DND-41 (cell line): ENCODE data around the gene OR10T2.

ENCODE experiments used
- ATAC-seq: fragments of 200-7000 bp; cut with Tn5 transposase; 3 replicates; pipeline ENCODE4 v1.9.1; 2021; ENCODE audit warnings: low read depth; ENCODE audit not compliant: insufficient read depth
- DNase-seq: peaks from one replicate; pipeline ENCODE4 v3.0.0-alpha.2; 2020
- H2AFZ ChIP-seq: 2 replicates; pipeline ENCODE4 v1.6.0; 2012; ENCODE audit warnings: low read depth, low read length
- H3K27ac ChIP-seq: 2 replicates; pipeline ENCODE4 v1.5.1; 2012; ENCODE audit warnings: low read length, inconsistent platforms
- H3K27me3 ChIP-seq: fragments of 200-600 bp; sonication (generic); 2 replicates; pipeline ENCODE4 v1.6.0; 2012; ENCODE audit warnings: low read length, mild to moderate bottlenecking, inconsistent platforms; ENCODE audit not compliant: insufficient read depth, poor library complexity
- H3K36me3 ChIP-seq: 2 replicates; pipeline ENCODE4 v1.5.1; 2012; ENCODE audit warnings: low read length, inconsistent platforms; ENCODE audit not compliant: insufficient read depth
- H3K4me1 ChIP-seq: 2 replicates; pipeline ENCODE4 v1.5.1; 2012; ENCODE audit warnings: mild to moderate bottlenecking, low read length; ENCODE audit not compliant: insufficient read depth
- H3K4me2 ChIP-seq: 2 replicates; pipeline ENCODE4 v1.6.0; 2012; ENCODE audit warnings: mild to moderate bottlenecking, moderate library complexity, low read length, inconsistent platforms; ENCODE audit not compliant: insufficient read depth
- H3K4me3 ChIP-seq, 2 experiments: fragments of 200-600 bp in 1 of 2; shearing (Covaris generic) in 1 of 2; 2 replicates each; pipeline ENCODE4 v1.5.1; 2012 to 2016; ENCODE audit warnings: inconsistent platforms in 2 of 2, low read length in 2 of 2, mild to moderate bottlenecking in 2 of 2, low read depth in 1 of 2, moderate library complexity in 1 of 2
- H3K79me2 ChIP-seq: 2 replicates; pipeline ENCODE4 v1.6.0; 2012; ENCODE audit warnings: low read length, inconsistent platforms; ENCODE audit not compliant: insufficient read depth
- H3K9ac ChIP-seq: 2 replicates; pipeline ENCODE4 v1.6.0; 2012; ENCODE audit warnings: low read depth, mild to moderate bottlenecking, inconsistent platforms, low read length, moderate library complexity
- H3K9me3 ChIP-seq: 2 replicates; pipeline ENCODE4 v1.5.1; 2012; ENCODE audit warnings: low read length, moderate library complexity, mild to moderate bottlenecking, inconsistent platforms; ENCODE audit not compliant: insufficient read depth, severe bottlenecking
- H4K20me1 ChIP-seq: 2 replicates; pipeline ENCODE4 v1.6.0; 2012; ENCODE audit warnings: low read length; ENCODE audit not compliant: insufficient read depth
- EZH2 ChIP-seq: IDR thresholded peaks from 3 replicates; pipeline ENCODE4 v1.6.1; 2012; ENCODE audit warnings: borderline replicate concordance, low read depth, mild to moderate bottlenecking, moderate library complexity, low read length, inconsistent platforms; ENCODE audit not compliant: severe bottlenecking
- TF ChIP-seq, protein P1 (sequence below): IDR thresholded peaks from 2 replicates; pipeline ENCODE4 v1.5.1; 2012; ENCODE audit warnings: borderline replicate concordance, low read length, moderate library complexity, mild to moderate bottlenecking; ENCODE audit not compliant: poor library complexity, severe bottlenecking; ENCODE audit errors: extremely low read depth

The OR10T2 gene

GRCh38 chr1:158417586-158417985, 18.3 kb upstream of the OR10T2 start:
- H3K4me1 ChIP-seq, result no peaks in the 10 kb centered on the region
- H3K9me3 ChIP-seq, result no peaks in the 10 kb centered on the region
- DNase-seq, result no peak
- no peak overlapping the region for H3K4me3 ChIP-seq
- TF ChIP-seq EZH2, result no peak
- TF ChIP-seq, protein P1, sequence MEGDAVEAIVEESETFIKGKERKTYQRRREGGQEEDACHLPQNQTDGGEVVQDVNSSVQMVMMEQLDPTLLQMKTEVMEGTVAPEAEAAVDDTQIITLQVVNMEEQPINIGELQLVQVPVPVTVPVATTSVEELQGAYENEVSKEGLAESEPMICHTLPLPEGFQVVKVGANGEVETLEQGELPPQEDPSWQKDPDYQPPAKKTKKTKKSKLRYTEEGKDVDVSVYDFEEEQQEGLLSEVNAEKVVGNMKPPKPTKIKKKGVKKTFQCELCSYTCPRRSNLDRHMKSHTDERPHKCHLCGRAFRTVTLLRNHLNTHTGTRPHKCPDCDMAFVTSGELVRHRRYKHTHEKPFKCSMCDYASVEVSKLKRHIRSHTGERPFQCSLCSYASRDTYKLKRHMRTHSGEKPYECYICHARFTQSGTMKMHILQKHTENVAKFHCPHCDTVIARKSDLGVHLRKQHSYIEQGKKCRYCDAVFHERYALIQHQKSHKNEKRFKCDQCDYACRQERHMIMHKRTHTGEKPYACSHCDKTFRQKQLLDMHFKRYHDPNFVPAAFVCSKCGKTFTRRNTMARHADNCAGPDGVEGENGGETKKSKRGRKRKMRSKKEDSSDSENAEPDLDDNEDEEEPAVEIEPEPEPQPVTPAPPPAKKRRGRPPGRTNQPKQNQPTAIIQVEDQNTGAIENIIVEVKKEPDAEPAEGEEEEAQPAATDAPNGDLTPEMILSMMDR, result no peak
- no peak overlapping the region for H3K4me2 ChIP-seq
- no peaks in the 10 kb centered on the region for H3K79me2 ChIP-seq
- ATAC-seq, result no peak
- H2AFZ ChIP-seq, result no peak overlapping the region
- H3K27ac ChIP-seq, result no peak overlapping the region
- H3K27me3 ChIP-seq, result no peaks in the 10 kb centered on the region
- H3K9ac ChIP-seq, result no peak overlapping the region
- no peaks in the 10 kb centered on the region for H4K20me1 ChIP-seq
- no peaks in the 10 kb centered on the region for H3K36me3 ChIP-seq

DNA sequence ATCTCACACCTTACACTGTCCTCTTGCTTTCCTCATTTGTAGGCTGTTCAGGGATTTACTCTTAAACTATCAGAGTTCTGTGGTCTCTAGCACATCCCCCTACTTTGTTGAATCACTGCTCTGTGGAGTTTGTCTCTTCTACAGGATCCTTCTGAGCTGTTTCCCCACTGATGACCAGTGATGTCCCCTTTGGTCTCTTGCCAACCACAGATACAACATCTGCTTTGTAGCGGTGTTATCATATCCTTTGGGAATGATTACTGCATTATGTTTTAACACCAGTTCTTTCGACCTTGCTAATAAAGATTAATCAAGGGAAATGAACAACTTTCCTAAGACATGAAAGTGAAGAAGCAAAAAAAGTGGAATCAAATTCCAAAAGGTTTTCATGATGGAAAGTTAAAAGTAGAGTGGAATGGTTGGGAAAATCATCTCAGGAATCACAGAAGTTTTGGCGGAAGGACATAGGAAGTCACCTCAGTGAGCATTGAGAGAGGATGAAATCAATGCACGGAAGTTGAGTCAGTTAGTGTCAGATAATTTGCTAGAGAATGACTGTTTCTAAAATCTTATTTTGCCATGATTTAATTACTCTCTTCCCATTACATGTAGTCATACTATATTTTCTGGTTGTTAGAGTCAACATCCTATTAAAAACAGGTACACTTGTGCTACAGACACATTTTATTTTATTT, 15.5 kb upstream of the OR10T2 start:
- Histone ChIP-seq H3K9ac (no peak overlapping the region), H3K4me3 (no peak overlapping the region), H2AFZ (no peak overlapping the region), H3K27me3 (no peaks in the 10 kb centered on the region), H3K79me2 (no peaks in the 10 kb centered on the region), H3K27ac (no peak overlapping the region), H4K20me1 (no peaks in the 10 kb centered on the region), H3K9me3 (no peaks in the 10 kb centered on the region), H3K4me2 (no peak overlapping the region), H3K36me3 (no peaks in the 10 kb centered on the region), H3K4me1 (no peaks in the 10 kb centered on the region)
- ATAC-seq, result no peak
- TF ChIP-seq, protein P1, result no peak
- TF ChIP-seq EZH2, result no peak
- DNase-seq, result no peak

GRCh38 chr1:158407092-158407491, 7.8 kb upstream of the OR10T2 start:
- no peak overlapping the region for H3K4me2 ChIP-seq

More at GRCh38 chr1:158407092-158407491, 7.8 kb upstream of the OR10T2 start:
- ATAC-seq (peak; percentile 72), DNase-seq (peak; percentile 68)
- Histone ChIP-seq H3K4me1 (peaks cover 37% of the 10 kb centered on the region), H3K4me3 (no peak overlapping the region), H2AFZ (no peak overlapping the region), H3K27me3 (no peaks in the 10 kb centered on the region), H3K27ac (no peak overlapping the region), H4K20me1 (no peaks in the 10 kb centered on the region), H3K36me3 (no peaks in the 10 kb centered on the region), H3K79me2 (0 out of 2 replicates have a peak, but pooled peaks cover 3% of the 10 kb centered on the region), H3K9me3 (no peaks in the 10 kb centered on the region), H3K9ac (no peak overlapping the region)
- TF ChIP-seq, protein P1, result no peak
- no peak for TF ChIP-seq EZH2
